AG10803 (cell line): ENCODE data around the gene EIF3B.
A peak's percentile ranks its signal among the peaks of the same experiment; 100 is the strongest.
"Not testable (repeated sequence)": the region's sequence is repeated elsewhere in the genome, so short reads cannot be mapped to it uniquely, and the experiment has no call there.

Source experiments
- DNase-seq: peaks from one replicate; pipeline ENCODE4 v3.0.0; 2010; ENCODE audit warnings: low read depth
- H3K4me3 ChIP-seq: 2 replicates; pipeline ENCODE4 v1.5.1; 2011; ENCODE audit warnings: mild to moderate bottlenecking, low read length, control low read depth
- TF ChIP-seq, protein P1 (sequence below): conservative IDR thresholded peaks from 2 replicates; pipeline ENCODE4 v1.5.1; 2011; ENCODE audit warnings: mild to moderate bottlenecking, low read length, control low read depth, inconsistent platforms

EIF3B gene

DNA sequence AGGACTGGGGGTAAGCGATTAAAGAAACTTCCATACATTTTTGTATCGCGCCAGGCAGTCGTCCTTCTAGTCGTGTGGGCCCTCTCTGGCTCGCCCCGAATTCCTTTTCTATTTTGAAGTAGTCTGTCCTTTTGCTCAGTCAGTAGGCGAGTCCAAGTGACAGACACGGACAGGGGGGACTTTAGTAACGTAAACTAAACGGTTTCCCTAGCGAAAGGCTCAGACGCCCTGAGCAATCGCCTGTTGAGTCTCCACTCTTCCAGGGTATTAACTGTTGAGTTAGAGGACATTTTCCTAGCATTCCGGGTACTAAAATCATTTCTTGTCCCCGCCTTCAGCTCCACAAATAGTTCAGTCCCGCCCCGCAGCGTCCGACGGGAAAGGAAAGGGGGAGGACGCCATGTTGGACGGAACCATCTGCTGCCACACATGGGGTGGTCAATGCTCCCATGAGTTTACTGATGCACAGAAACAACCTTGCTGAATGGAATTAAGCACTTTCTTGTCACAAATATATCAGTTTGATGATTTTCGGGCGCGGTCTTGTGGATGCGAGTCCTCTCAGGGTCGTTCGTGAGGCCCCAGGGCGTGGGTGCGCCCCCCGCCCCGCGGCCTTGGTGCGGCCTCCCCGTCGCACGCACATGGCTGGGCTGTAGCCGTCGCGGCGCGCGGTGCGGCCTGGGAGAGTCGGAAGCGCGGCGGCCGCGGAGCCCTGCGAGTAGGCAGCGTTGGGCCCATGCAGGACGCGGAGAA is at the start of gene EIF3B:
Gene EIF3B, plus strand, starts transcription at position 642 of the 753 bp plus-strand sequence. Its CDS starts 95 bp downstream, at position 737.
- TF ChIP-seq, protein P1, sequence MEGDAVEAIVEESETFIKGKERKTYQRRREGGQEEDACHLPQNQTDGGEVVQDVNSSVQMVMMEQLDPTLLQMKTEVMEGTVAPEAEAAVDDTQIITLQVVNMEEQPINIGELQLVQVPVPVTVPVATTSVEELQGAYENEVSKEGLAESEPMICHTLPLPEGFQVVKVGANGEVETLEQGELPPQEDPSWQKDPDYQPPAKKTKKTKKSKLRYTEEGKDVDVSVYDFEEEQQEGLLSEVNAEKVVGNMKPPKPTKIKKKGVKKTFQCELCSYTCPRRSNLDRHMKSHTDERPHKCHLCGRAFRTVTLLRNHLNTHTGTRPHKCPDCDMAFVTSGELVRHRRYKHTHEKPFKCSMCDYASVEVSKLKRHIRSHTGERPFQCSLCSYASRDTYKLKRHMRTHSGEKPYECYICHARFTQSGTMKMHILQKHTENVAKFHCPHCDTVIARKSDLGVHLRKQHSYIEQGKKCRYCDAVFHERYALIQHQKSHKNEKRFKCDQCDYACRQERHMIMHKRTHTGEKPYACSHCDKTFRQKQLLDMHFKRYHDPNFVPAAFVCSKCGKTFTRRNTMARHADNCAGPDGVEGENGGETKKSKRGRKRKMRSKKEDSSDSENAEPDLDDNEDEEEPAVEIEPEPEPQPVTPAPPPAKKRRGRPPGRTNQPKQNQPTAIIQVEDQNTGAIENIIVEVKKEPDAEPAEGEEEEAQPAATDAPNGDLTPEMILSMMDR = no peak
- peak within 1 kb of the TSS; percentile 86 for H3K4me3 ChIP-seq
- peak; percentile 93 for DNase-seq

DNA sequence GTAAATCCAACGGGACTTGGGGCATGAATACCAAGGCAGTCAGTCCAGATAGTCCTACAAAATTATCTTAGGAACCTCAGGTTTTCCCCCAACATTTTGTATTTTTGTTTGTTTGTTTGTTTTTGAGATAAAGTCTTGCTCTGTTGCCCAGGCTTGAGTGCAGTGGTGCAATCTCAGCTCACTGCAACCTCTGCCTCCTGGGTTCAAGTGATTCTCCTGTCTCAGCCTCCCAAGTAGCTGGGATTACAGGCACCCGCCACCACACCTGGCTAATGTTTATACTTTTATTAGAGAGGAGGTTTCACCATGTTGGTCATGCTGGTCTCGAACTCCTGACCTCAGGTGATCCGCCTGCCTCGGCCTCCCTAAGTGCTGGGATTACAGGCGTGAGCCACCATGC is 49.4 kb upstream of the EIF3B start:
- not testable (repeated sequence) for DNase-seq, H3K4me3 ChIP-seq

GRCh38 chr7:2306688-2307087 is 47.9 kb upstream of the EIF3B start:
- TF ChIP-seq, protein P1 = no peak
- no peak for DNase-seq
- no peak overlapping the region for H3K4me3 ChIP-seq

GRCh38 chr7:2307690-2308107 is 46.9 kb upstream of the EIF3B start:
- TF ChIP-seq, protein P1 = no peak
- DNase-seq = no peak
- H3K4me3 ChIP-seq = no peak overlapping the region

- DNase-seq = peak; percentile 80
- no peak overlapping the region for H3K4me3 ChIP-seq
- TF ChIP-seq, protein P1 = no peak
Measured at GRCh38 chr7:2309889-2310331, 44.7 kb upstream of the EIF3B start.

DNA sequence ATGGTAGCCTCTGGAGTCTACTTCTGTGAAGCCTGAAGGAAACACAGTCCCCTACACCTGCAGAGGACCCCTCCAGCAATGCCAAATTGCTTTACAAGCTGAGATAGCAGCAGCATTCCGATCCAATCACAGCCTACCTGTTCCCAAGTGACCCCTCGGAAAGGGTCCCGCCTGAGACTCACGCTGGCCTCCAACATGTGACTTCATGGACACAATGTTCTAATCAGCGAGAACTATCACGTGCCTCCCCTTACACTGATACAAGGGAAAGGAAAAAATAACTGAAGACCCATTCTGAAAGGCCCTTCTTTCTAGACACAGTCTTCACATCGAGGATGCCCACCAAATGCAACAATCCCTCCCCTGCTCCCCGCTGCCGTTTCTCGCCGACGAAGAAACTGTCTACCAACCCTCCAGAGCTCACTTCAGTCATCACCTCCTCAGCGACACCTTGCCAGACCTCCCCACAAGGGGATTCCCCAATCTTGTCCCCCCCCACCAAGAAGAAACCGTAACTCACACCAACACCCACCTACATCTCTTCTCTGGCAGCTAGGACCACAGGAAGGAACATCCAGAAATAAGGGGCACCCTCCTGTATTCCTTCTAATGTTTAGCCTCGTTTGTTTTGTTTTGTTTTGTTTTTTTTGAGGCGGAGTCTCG is 42.2 kb upstream of the EIF3B start:
- no peak for DNase-seq
- TF ChIP-seq, protein P1 = no peak
- H3K4me3 ChIP-seq = no peak overlapping the region

DNA sequence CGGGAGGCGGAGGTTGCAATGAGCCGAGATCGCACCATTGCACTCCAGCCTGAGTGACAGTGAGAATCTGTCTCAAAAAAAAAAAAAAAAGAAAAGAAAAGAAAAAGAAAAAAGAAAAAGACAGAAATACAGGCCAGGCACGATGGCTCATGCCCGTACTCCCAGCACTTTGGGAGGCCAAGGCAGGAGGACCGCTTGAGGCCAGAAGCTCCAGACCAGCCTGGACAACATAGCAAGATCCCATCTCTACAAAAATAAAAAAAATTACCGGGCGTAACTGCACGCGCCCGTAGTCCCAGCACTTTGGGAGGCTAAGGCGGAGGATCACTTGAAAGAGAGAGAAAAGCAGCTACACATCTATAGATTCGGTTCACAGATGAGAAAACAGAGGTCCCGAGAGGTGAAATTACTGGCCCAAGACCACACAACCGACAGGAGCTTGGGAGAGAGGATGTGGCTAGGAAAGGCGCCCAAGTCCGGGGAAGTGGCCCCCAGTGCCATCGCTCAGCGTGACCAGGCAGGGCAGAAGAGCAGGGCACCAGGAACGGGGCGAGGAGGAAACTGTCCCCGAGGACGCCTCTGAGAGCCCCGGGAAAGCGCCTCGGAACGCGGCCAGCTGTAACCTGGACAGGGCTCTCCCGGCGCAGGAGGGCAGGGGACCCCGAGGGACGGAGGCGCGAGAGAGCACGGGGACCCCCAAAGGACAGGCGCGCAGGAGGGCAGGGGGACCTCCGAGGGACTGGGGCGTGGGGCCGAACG is 41.0 kb upstream of the EIF3B start:
- H3K4me3 ChIP-seq = peak overlapping the region; percentile 83
- TF ChIP-seq, protein P1 = no peak
- peak; percentile 22 for DNase-seq
